ENCODE measurements around the gene TMEM144.
"Not testable (repeated sequence)": the region's sequence is repeated elsewhere in the genome, so short reads cannot be mapped to it uniquely, and the experiment has no call there.

TMEM144 gene

DNA sequence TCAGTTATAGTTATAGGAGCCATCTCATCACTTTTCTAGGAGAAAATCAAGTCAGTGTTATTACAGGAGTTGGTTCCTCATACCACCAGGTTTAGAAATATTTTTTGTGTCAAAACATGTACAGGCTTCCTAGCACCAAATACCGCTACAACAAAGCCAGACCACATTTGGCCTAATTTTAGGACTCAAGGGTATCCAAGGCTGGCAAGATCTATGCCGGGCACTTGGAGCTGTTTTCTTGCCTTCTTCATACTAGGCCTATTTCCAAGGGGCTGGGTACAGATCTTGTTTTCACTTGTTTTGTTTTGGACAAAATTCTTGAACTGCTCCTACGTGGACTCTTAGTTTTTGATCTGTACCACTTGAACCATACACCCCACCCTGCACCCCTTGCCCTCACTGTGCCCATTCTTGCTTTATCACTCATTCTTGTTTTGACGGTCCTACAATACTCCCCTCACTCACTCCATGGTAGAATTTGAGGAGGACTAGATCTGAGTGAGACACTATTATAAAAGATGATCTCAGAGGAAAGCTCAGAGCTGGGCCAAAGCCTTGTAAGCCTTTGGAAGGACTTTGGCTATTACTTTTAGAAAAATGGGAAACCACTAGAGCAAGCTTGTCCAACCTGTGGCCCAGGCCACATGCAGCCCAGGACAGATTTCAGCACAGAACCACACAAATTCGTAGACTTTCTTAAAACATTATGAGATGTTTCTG, 17.7 kb upstream of the TMEM144 start:
- DNase-seq (ENCODE audit: low read depth): no peak

DNA sequence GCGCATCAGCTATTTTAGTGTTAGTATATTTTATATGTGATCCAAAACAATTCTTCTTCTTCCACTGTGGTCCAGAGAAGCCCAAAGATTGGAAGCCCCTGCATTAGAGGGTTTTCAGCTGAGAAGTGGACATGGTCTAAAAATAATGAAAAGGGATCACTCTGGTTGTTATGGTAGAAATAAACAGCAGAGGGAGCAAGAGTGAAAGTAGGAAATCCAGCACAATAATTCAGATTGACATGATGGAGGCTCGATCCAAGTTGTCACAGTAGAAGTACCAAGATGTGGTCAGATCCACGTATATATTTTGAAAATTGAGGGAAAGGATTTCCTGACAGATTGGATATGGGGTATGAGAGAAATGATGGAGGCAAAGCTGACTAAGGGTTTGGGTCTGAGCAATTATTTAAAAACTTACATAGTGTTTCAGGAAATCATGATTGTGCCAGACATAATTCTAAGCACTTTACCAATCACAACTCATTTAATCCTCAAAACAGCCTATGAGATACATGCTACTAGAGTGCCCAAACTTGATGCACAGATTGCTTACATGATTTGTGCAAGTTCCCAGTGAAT, 17.0 kb upstream of the TMEM144 start:
- DNase-seq (ENCODE audit: low read depth): peak; percentile 55

DNA sequence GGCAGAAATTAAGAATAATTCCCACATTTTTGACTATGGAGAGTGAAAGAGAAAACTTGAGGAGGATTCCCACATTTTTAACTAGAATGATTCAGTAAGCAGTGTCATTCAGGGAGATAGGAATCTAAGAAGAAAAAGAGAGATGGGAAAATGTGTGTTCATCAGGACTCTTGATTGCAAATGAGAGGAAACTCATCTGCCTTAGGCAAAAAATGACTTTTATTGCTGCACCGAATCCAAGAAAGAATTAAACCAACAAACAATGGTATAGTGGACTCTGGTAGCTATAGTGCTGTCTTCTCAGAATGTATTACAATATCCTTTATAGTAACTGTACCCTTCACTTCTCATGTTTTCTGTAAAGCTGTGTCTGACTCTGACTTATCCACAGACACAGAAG, 15.0 kb upstream of the TMEM144 start:
- DNase-seq (ENCODE audit: low read depth): no peak

DNA sequence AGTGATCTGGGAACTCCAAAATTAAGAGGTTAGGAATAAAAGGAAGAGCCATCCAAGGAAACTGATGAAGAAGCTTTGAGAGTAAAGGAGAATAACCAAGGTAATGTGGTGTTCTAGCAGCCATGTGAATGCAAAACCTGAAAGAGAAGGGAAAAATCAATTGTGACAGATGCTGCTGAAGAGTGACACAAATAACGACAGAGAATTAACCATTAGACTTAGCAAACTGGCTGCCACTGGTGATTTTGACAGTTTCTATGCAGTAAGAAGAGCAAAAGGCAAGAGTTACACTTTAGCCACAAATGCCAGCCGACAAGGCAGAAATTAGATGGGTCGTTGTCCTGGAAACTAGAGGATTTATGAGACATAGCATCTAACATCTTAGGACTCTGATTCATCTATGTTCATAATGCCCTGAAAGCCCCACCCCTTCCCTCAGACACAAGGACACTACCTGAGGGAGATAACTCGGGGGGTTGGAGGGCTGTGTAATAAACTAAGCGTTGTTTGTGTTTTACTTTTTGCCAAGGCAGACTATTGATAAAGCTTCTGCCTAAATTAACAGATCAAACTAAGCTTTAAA, 13.0 kb upstream of the TMEM144 start:
- DNase-seq (ENCODE audit: low read depth): no peak

DNA sequence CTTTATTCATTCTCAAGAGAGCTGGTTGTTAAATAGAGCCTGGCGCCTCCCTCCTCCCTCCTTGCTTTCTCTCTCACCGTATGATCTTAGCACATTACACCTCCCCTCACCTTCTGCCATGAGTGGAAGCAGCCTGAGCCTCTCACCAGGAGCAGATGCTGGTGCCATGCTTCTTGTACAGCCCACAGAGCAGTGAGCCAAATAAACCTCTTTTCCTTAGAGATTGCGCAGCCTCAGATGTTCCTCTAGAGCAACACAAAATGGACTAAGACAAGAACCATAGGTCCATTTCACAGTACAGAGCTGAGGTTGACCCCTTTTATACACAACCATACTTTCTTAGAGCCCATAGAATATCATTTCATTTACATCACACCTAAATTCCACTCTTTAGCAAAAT, 10.1 kb upstream of the TMEM144 start:
- DNase-seq (ENCODE audit: low read depth): no peak

DNA sequence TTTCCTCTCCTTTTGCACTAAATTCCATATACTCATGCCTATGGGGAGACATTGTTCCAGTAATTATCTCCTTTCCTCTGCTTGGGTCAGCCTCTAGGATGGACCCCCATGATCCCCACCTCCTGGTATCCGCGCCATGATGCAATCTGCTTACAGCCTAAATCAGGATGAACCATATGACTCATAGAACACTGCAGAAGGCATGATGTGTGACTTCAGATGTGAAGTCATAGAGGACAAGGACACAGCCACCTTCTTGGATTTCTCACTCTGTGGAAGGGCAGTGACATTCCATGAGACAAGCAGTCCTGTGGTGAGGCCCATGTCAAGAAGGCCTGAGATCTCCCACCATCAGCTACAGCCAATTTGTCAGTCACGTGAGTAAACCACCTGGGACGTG, 9.0 kb upstream of the TMEM144 start:
- DNase-seq (ENCODE audit: low read depth): no peak

DNA sequence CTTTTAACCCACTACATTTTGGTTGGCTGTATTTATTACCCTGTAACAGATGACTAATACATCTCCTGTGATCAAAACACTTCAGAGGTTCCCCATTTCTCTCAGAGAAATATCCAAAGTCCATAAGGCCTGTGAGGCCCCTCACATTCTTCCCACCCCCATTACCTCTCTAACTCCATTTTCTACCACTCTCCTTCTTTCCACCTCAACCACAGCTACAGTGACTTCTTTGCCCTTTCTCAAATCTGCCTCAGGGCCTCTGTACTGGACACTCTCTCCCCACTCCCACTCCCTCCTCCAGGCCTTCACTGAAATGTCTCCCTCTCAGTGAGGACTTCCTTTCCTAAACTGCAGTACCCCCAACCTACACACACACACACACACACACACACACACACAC, 8.4 kb upstream of the TMEM144 start:
- DNase-seq (ENCODE audit: low read depth): no peak

DNA sequence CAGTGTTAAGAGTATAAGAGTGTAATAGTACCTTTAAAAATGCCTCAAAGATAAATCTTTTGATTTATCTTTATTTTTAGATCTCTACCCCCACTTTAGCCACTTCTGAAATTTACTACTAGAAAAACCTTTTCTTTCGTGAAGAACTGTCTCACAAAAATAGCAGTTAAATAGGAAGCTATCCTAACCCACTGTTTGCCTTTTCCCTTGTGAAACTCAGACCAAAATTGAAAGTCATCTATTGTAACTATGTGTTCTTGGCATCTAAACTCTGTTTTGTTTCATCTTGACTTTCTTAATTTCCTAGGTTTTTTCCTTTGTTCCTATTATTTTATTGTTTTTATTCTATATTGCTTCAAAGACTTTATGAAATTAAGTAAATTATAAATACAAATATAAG, 7.8 kb upstream of the TMEM144 start:
- DNase-seq (ENCODE audit: low read depth): no peak

DNA sequence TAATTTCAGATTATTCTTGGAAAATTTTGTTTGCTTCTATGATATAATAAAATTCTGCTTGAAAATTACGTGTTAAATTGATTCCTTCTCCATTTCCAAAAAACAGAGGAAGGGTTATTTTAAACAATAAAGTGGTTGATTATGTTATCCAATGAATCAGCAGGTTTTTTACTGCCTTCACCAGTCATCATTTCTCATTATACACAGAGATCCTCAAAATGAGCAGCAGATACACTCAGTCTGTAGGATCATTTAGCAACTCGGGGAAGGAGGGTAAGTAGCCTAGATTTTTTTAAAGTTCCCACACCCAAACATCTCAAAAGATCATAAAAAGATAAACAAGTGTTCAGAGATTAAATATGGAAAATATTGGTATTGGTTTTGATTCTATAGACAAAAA, 6.8 kb upstream of the TMEM144 start:
- no peak for DNase-seq (ENCODE audit: low read depth)

DNA sequence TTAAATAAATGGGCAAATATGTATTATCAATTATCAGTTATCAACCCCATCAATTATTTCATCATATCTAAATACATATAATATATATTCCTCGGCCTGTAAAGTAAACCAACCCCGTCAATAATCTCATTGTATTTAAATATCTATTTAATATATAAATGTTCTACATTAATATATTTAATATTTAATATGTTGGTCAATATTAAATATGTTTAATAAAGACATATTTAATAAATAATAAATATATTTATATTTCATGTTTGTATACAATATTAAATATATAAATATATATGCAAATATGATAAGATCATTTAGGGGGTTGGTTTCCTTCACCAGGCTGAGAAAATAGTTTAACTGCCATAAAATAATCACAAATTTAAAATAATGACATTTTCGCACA, 6.4 kb upstream of the TMEM144 start:
- no peak for DNase-seq (ENCODE audit: low read depth)

DNA sequence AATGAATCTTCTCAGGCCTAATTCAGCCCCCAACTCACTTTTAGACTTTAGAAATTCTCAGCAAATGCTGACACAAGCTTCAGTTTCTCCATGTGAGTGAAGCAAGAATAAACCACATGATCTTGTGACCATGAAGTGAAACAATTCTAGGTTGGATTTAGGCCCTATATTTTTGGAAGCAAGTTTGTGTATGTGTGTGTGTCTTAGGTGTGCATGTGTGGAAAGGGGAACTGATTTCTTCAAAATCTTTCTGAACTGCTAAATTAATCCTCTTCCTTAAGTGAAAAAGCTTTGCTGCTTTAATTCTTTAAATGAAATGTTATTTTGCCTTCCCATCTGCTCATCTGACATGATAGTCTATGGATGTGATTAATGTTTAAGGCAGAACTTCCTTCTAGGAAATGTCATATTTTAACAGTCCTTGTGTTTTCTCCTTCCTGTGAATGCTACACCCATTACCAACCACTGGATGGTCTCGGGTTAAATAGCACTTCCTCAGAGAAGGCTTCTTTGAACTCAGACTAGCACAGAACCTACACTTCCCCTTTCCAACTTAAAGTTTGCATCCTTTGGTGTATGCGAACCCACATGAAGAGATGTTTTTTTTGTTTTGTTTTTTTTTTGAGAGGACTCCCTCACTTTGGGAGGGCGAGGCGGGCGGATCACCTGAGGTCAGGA, 1.2 kb upstream of the TMEM144 start:
- no peak for DNase-seq (ENCODE audit: low read depth)

DNA sequence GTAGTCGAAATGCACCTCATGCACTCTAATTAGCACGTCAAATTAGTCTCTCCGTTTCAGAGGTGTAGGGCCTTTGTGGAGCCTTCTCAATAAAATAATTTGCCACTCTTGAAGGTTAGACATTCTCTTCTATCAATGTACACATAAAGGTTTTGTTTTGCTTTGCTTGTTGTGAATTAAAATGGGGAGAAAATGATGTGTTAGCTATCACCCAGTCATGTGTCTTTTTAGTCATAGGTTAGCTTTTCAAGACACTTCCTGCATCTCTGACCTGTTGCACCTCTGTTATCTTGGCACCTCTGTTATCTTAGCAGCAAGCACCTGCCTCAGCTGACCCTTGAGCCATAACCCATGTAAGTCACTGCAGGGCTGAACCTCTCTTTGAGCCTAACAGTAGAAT, 936 bp downstream of the TMEM144 start:
- DNase-seq (ENCODE audit: low read depth): peak; percentile 1

DNA sequence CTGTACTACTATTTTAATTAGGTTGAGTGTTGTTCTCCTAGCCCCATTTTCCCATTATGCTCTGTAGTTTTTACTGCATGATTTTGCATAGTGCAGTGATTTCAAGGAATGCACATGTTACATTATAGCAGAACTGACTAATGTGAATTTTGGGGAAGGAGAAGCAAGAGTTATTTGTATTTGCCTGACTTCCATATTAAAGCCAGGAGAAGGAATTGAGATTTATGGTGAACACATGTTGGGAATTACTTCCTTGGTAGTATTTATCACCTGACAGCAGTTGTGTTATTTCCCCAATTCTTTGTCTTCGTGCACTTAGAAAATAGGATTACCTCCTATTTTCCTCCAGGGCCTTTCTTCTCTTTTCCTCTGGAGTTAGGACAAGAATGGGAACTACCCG, 3.2 kb downstream of the TMEM144 start:
- no peak for DNase-seq (ENCODE audit: low read depth)

DNA sequence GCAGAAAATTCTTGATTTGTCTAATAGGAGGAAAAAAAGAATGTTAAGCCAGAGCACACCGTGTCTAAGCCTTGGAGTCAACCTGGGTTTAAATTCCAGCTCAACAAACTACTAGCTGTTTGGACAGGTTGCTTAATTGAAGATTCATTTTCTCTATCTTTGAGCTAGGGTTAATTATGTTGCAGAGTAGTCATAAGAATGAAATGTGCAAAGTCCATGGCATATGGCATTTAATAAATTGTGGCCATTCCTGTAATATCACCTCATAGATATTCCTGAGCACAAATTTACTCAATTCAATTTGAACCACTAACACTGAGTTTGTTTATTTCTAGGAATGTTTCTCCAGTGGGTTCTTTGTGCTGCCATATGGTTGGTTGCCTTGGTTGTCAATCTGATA, 4.6 kb downstream of the TMEM144 start:
- DNase-seq (ENCODE audit: low read depth): no peak

DNA sequence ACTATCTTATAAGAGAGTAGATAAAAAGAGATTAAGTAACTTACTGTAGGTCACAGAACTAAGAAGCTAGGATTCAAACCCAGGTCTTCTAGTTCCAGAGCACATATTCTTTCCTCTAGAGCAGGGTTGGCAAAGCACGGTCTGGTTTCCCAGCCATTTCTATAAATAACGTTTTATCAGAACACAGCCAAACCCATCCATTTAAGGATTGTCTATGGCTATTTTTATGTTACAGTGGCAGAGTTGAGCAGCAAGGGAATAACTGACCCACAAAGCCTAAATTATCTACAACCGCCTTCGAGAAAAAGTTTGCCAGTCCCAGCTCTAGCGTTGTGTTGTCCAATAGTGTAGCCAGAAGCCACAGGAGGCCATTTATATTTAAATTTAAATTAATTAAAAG, 7.5 kb downstream of the TMEM144 start:
- DNase-seq (ENCODE audit: low read depth): no peak

DNA sequence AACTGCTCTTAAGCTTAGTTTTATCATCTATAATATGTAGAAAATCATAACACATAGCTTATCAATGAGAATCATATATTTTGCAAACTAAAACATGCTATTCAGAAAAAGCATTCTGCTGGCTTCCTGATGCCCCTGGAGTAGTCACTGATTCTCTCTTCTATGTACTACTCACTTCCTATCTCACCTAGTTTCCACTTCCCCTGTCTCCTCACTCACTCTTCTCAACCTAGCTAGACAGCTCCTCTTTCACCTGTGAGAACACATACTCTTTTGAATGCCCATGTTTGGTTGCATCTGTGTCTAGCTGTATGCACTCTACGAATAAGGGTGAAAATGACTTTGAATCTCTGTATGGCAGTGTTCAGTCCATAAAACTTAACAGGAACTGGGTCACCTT, 9.3 kb downstream of the TMEM144 start:
- no peak for DNase-seq (ENCODE audit: low read depth)

DNA sequence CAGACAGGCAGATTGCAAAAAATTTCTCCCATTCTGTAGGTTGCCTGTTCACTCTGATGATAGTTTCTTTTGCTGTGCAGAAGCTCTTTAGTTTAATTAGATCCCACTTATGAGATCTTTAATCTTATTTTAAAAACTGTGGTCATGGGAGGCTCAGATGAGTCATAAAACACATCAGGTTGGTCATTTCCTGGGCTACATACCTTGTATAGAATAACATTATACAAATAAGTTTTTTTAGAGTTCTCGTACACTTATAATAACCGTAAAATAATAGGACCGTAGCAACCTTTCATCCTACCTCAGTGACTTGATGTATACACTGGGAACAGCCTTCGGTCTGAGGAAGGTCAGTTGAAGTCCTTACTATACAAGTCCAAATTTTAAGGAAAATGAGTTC, 14.0 kb downstream of the TMEM144 start:
- DNase-seq (ENCODE audit: low read depth): peak; percentile 38

DNA sequence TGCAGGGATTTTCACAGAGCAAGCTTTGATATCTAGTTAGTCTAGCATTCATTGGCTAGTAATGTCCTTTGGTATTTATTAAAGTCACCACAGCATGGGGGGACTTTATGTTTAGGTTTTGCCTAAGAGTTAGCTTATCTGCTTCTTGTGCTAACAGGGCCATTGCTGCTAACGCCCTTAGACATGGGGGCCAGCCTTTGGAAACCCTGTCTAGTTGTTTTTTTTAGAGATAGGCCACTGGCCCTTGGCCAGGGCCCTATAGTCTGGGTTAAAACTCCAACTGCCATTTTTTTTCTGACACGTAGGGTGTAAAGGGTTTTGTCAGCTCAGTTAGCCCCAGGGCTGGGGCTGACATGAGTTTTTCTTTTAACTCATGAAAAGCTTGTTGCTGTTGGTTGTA, 14.7 kb downstream of the TMEM144 start:
- DNase-seq (ENCODE audit: low read depth): not testable (repeated sequence)

DNA sequence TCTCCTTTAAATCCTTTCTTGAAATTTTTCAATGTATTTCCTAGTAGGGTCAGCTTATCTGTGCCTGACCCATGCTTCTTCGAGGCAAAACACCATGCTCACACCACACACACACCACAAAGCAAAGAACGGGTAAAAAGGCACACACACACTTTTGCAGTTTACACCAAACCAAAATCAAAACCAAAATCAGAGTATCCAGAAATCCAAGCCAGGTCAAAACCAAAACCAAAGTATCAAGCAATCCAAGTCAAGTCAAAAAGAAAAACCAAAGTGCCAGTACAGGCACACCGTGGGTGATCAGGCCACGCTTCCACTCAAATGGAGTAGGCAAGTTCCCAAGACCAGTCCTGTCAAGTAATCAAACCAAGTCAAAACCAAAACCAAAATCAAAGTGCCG, 17.6 kb downstream of the TMEM144 start:
- DNase-seq (ENCODE audit: low read depth): not testable (repeated sequence)

DNA sequence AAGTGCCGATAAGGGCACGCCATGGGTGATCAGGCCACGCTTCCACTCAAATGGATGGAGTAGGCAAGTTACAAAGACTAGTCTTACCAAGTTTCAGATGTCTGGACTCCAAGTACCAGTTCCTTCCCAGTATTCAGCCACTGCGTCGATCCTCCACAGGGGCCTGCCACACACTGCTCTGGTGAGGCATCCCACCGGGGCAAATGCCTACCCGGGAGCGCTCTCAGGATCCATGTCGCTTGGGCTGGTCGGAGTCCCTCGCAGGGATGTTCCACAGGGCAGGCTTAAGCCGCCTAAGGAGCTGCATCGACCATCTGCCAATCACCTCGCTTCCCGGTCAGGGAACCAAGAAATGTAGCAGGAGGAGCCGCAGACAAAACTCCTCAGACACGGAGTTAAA, 18.1 kb downstream of the TMEM144 start:
- DNase-seq (ENCODE audit: low read depth): not testable (repeated sequence)

DNA sequence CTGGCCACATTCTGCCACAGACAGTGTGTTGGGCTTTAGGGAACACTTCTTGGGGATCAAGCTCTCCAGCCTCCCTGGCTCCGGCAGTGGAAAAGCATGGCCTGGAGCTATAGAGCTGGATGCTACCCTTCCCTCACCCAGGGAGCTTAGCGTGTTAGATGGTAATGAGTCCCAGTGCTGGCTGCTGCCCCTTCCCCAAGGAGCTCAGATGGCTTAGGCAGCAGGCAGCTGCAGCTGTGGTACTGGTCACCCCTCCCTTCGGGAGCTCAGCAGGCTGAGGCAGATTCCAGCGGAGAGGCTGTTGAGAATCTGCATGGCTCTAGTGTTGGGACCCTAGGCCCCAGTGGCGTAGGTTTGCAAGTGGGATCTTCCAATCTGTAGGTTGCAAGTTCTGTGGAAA, 19.5 kb downstream of the TMEM144 start:
- DNase-seq (ENCODE audit: low read depth): no peak

DNA sequence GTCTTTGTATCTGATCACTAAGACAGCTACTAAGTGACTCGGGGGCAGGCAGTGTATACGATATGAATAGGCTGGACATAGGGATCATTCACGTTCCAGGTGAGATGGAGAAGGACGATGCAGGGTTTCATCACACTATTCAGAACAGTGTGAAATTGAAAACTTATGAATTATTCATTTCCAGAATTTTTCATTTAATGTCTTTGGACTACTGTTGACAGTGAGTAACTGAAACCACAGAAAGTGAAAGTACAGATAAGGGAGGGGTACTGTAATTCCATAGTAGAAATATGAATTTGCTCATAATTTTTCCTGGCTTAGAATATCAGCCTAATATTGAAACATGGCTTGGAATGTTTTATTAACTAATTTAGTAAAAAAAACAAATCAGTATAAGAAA, 24.4 kb downstream of the TMEM144 start:
- no peak for DNase-seq (ENCODE audit: low read depth)

DNA sequence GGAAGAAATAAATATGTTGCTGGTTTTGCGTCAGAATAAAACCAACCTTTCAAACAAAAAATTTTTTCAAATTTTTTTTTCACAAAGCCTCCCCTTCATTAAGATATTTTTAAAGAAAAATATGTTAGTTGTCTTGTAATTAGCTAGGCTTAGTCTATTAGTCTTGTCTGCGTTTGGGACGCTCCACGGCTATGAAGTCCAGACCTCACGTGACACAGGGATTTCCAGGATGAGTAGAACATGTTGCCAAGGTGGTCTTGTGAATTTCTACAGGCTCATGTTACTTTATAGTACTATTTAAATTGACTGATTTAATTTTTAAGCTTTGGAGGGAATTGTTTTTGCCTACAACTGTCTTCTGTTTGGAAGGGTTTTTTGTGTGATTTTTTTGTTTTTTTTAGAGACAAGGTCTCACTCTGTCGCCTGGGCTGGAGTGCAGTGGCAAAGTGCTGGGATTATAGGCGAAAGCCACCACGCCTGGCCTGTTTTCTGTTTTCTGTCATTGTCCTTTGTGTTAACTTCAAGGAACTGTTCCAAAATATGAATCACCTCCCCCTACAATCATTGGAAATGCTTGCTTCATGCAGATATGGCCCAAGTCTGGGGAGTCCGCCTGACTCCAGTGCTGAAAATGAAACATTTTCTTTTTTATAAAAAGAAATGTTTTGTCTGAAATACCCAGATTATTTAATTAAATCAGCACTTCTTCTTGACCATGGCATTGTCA, 26.2 kb downstream of the TMEM144 start:
- no peak for DNase-seq (ENCODE audit: low read depth)
